Measurements from ENCODE around the gene ZFX.
A peak's percentile ranks its signal among the peaks of the same experiment; 100 is the strongest.

Gene ZFX

GRCh38 chrX:24147165-24147564 is 2.4 kb upstream of the ZFX start:
- DNase-seq (ENCODE audit: low spot score) = no peak
- TF ChIP-seq, protein P1, sequence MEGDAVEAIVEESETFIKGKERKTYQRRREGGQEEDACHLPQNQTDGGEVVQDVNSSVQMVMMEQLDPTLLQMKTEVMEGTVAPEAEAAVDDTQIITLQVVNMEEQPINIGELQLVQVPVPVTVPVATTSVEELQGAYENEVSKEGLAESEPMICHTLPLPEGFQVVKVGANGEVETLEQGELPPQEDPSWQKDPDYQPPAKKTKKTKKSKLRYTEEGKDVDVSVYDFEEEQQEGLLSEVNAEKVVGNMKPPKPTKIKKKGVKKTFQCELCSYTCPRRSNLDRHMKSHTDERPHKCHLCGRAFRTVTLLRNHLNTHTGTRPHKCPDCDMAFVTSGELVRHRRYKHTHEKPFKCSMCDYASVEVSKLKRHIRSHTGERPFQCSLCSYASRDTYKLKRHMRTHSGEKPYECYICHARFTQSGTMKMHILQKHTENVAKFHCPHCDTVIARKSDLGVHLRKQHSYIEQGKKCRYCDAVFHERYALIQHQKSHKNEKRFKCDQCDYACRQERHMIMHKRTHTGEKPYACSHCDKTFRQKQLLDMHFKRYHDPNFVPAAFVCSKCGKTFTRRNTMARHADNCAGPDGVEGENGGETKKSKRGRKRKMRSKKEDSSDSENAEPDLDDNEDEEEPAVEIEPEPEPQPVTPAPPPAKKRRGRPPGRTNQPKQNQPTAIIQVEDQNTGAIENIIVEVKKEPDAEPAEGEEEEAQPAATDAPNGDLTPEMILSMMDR (IDR thresholded peaks at IDR 0.05) = no peak
- Histone ChIP-seq H3K27ac (peak overlapping the region in 1 of 2 donors; percentile 99), H3K4me3 (no peak overlapping the region)

GRCh38 chrX:24148121-24148520 is 1.4 kb upstream of the ZFX start:
- DNase-seq (ENCODE audit: low spot score) = no peak
- peak overlapping the region; percentile 85 for H3K4me3 ChIP-seq
- H3K27ac ChIP-seq = peak overlapping the region; percentile 99 to 100
- TF ChIP-seq, protein P1 (IDR thresholded peaks at IDR 0.05) = no peak

DNA sequence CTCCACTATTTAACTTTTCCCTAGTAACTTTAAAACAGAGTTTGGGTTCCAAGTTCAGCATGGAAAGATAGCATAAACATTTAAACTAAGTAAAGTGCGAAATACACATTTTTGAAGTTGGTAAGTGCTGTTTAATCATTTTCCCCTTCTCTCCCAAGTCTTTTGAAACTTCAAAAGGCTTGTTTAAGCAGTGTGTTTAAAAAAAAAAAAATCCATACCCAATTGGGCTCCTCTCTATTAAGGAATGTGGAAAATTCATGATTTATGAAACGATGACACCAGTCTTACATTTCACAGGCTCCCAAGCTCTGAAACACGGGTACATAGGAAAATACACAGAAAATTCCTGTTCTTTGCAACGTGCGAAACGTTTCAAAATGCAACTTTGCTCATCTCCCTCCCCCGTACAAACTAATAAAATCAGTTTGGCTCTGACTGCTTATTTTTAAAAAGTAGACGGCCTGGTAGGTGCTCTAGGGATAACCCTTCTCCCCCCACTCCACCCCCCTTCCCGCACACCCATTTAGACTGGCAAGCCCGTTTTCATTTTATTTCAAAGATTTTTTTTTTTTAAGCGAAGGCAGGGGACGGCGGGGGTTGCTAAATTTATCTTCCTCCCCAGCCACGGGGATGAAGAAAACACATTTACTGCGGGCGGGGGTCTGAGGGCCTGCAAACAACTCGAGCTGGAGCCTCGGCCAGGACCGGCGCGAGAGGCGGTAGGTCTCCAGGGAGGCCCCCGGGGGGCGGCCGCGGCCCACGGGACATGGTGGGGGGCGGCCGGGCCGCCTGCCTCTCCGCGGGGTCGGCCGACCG is 786 bp upstream of the ZFX start:
- H3K27ac ChIP-seq = peak overlapping the region; percentile 99 to 100
- H3K4me3 ChIP-seq = peak overlapping the region; percentile 85
- TF ChIP-seq, protein P1 (IDR thresholded peaks at IDR 0.05) = no peak
- DNase-seq (ENCODE audit: low spot score) = no peak

GRCh38 chrX:24150051-24150790 is 692 bp downstream of the ZFX start:
- TF ChIP-seq, protein P1 (IDR thresholded peaks at IDR 0.05) = peak; percentile 31
- peak; percentile 95 for DNase-seq (ENCODE audit: low spot score)
- Histone ChIP-seq H3K4me3 (peak overlapping the region; percentile 85), H3K27ac (peak overlapping the region; percentile 99 to 100)

GRCh38 chrX:24150898-24151297 is 1.4 kb downstream of the ZFX start:
- Histone ChIP-seq H3K4me3 (peak overlapping the region; percentile 85), H3K27ac (peak overlapping the region; percentile 99 to 100)
- TF ChIP-seq, protein P1 (IDR thresholded peaks at IDR 0.05) = no peak
- DNase-seq (ENCODE audit: low spot score) = no peak

DNA sequence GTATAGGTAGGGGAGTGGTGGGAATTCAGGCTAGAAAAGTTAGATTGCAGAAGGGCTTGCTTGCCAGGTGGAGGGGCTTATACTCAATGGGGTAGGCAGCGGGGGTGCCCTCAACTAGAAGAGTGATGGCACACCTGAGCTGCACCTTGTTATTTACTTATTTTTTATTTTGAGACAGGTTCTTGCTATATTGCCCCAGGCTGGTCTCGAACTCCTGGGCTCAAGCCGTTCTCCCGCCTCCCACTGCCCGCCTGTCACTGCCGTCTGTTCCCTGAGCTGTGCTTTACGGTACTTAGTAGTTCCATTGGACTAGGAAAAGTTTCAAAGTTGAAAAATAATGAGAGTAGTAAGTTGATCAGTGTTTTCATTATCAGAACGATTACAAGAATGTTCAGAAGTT is 2.0 kb downstream of the ZFX start:
- peak overlapping the region; percentile 85 for H3K4me3 ChIP-seq
- DNase-seq (ENCODE audit: low spot score) = no peak
- TF ChIP-seq, protein P1 (IDR thresholded peaks at IDR 0.05) = no peak
- peak overlapping the region; percentile 99 to 100 for H3K27ac ChIP-seq

All from coronary artery (tissue), 2 donors.